ENCODE results near the gene RPS21.

GRCh38 chr20:62378215-62378614, 8.7 kb upstream of the RPS21 start:
- TF ChIP-seq ZNF561 (CRISPR knock-in tag; conservative IDR thresholded peaks at IDR 0.05): no peak
- TF ChIP-seq SRSF9 (IDR thresholded peaks at IDR 0.05; ENCODE audit: borderline replicate concordance, low read depth, low read length): no peak
- TF ChIP-seq TEAD4 (IDR thresholded peaks at IDR 0.05; ENCODE audit: low read length): no peak
- TF ChIP-seq TEAD4 (CRISPR knock-in tag; IDR thresholded peaks at IDR 0.05; ENCODE audit: borderline replicate concordance): no peak
- TF ChIP-seq ZNF212 (CRISPR knock-in tag; IDR thresholded peaks at IDR 0.05): no peak
- TF ChIP-seq NCOR1 (IDR thresholded peaks at IDR 0.05): no peak
- no peak for TF ChIP-seq MLX (CRISPR knock-in tag; conservative IDR thresholded peaks at IDR 0.05)
